Measurements from ENCODE around the gene PHF2.

The PHF2 gene

GRCh38 chr9:93601063-93601462 is 24.7 kb downstream of the PHF2 start:
- Histone ChIP-seq H3K9ac (ENCODE audit: low read length in 2 of 2) (no peak overlapping the region), H3K27ac (ENCODE audit: low read length) (no peak overlapping the region), H3K9me3 (ENCODE audit: control insufficient read depth in 2 of 2, low read length in 2 of 2) (no peaks in the 10 kb centered on the region), H3K36me3 (ENCODE audit: control insufficient read depth in 2 of 2, insufficient read depth in 2 of 2, low read length in 2 of 2) (peaks cover 0 to 2% of the 10 kb centered on the region in 2 donors), H3K4me1 (ENCODE audit: control insufficient read depth, insufficient read depth, low read length) (peaks cover 31% of the 10 kb centered on the region), H3K4me3 (ENCODE audit: low read length in 2 of 2) (no peak overlapping the region), H3K27me3 (ENCODE audit: control insufficient read depth in 1 of 2, insufficient read depth in 2 of 2, low read length in 2 of 2) (no peaks in the 10 kb centered on the region)

GRCh38 chr9:93601666-93602065 is 25.3 kb downstream of the PHF2 start:
- Histone ChIP-seq H3K4me1 (ENCODE audit: control insufficient read depth, insufficient read depth, low read length) (peaks cover 27% of the 10 kb centered on the region), H3K27me3 (ENCODE audit: control insufficient read depth in 1 of 2, insufficient read depth in 2 of 2, low read length in 2 of 2) (no peaks in the 10 kb centered on the region), H3K36me3 (ENCODE audit: control insufficient read depth in 2 of 2, insufficient read depth in 2 of 2, low read length in 2 of 2) (peaks cover 0 to 2% of the 10 kb centered on the region in 2 donors), H3K27ac (ENCODE audit: low read length) (no peak overlapping the region), H3K4me3 (ENCODE audit: low read length in 2 of 2) (no peak overlapping the region), H3K9me3 (ENCODE audit: control insufficient read depth in 2 of 2, low read length in 2 of 2) (no peaks in the 10 kb centered on the region), H3K9ac (ENCODE audit: low read length in 2 of 2) (no peak overlapping the region)

GRCh38 chr9:93603011-93603410 is 26.6 kb downstream of the PHF2 start:
- Histone ChIP-seq H3K36me3 (ENCODE audit: control insufficient read depth in 2 of 2, insufficient read depth in 2 of 2, low read length in 2 of 2) (peaks cover 0 to 2% of the 10 kb centered on the region in 2 donors), H3K27me3 (ENCODE audit: control insufficient read depth in 1 of 2, insufficient read depth in 2 of 2, low read length in 2 of 2) (no peaks in the 10 kb centered on the region), H3K27ac (ENCODE audit: low read length) (no peak overlapping the region), H3K9ac (ENCODE audit: low read length in 2 of 2) (no peak overlapping the region), H3K4me3 (ENCODE audit: low read length in 2 of 2) (no peak overlapping the region), H3K9me3 (ENCODE audit: control insufficient read depth in 2 of 2, low read length in 2 of 2) (peaks cover 0 to 3% of the 10 kb centered on the region in 2 donors), H3K4me1 (ENCODE audit: control insufficient read depth, insufficient read depth, low read length) (peaks cover 27% of the 10 kb centered on the region)

GRCh38 chr9:93603906-93604326 is 27.5 kb downstream of the PHF2 start:
- H3K4me1 ChIP-seq (ENCODE audit: control insufficient read depth, insufficient read depth, low read length) = peaks cover 24% of the 10 kb centered on the region
- H3K9me3 ChIP-seq (ENCODE audit: control insufficient read depth in 2 of 2, low read length in 2 of 2) = peaks cover 0 to 3% of the 10 kb centered on the region in 2 donors
- H3K4me3 ChIP-seq (ENCODE audit: low read length in 2 of 2) = no peak overlapping the region
- no peak overlapping the region for H3K9ac ChIP-seq (ENCODE audit: low read length in 2 of 2)
- peaks cover 0 to under 1% of the 10 kb centered on the region in 2 donors for H3K36me3 ChIP-seq (ENCODE audit: control insufficient read depth in 2 of 2, insufficient read depth in 2 of 2, low read length in 2 of 2)
- H3K27ac ChIP-seq (ENCODE audit: low read length) = no peak overlapping the region
- H3K27me3 ChIP-seq (ENCODE audit: control insufficient read depth in 1 of 2, insufficient read depth in 2 of 2, low read length in 2 of 2) = no peaks in the 10 kb centered on the region

- Histone ChIP-seq H3K9ac (ENCODE audit: low read length in 2 of 2) (no peak overlapping the region), H3K4me1 (ENCODE audit: control insufficient read depth, insufficient read depth, low read length) (peaks cover 6% of the 10 kb centered on the region), H3K4me3 (ENCODE audit: low read length in 2 of 2) (no peak overlapping the region), H3K27me3 (ENCODE audit: control insufficient read depth in 1 of 2, insufficient read depth in 2 of 2, low read length in 2 of 2) (no peaks in the 10 kb centered on the region), H3K27ac (ENCODE audit: low read length) (no peak overlapping the region), H3K36me3 (ENCODE audit: control insufficient read depth in 2 of 2, insufficient read depth in 2 of 2, low read length in 2 of 2) (no peaks in the 10 kb centered on the region), H3K9me3 (ENCODE audit: control insufficient read depth in 2 of 2, low read length in 2 of 2) (peaks cover 0 to 9% of the 10 kb centered on the region in 2 donors)
Observed at GRCh38 chr9:93606187-93606586, 29.8 kb downstream of the PHF2 start.

GRCh38 chr9:93610206-93610605 is 33.8 kb downstream of the PHF2 start:
- Histone ChIP-seq H3K4me3 (ENCODE audit: low read length in 2 of 2) (no peak overlapping the region), H3K9ac (ENCODE audit: low read length in 2 of 2) (no peak overlapping the region), H3K9me3 (ENCODE audit: control insufficient read depth in 2 of 2, low read length in 2 of 2) (peaks cover 0 to 9% of the 10 kb centered on the region in 2 donors)

GRCh38 chr9:93612052-93612795 is 35.8 kb downstream of the PHF2 start:
- no peak overlapping the region for H3K4me3 ChIP-seq (ENCODE audit: low read length in 2 of 2)
- H3K9ac ChIP-seq (ENCODE audit: low read length in 2 of 2) = no peak overlapping the region
- H3K9me3 ChIP-seq (ENCODE audit: control insufficient read depth in 2 of 2, low read length in 2 of 2) = peaks cover 0 to 6% of the 10 kb centered on the region in 2 donors
- no peak overlapping the region for H3K27ac ChIP-seq (ENCODE audit: low read length)
- no peaks in the 10 kb centered on the region for H3K27me3 ChIP-seq (ENCODE audit: control insufficient read depth in 1 of 2, insufficient read depth in 2 of 2, low read length in 2 of 2)
- no peaks in the 10 kb centered on the region for H3K36me3 ChIP-seq (ENCODE audit: control insufficient read depth in 2 of 2, insufficient read depth in 2 of 2, low read length in 2 of 2)
- peaks cover 18% of the 10 kb centered on the region for H3K4me1 ChIP-seq (ENCODE audit: control insufficient read depth, insufficient read depth, low read length)

More at GRCh38 chr9:93610206-93610605, 33.8 kb downstream of the PHF2 start:
- Histone ChIP-seq H3K4me1 (ENCODE audit: control insufficient read depth, insufficient read depth, low read length) (peaks cover 12% of the 10 kb centered on the region), H3K27me3 (ENCODE audit: control insufficient read depth in 1 of 2, insufficient read depth in 2 of 2, low read length in 2 of 2) (no peaks in the 10 kb centered on the region), H3K36me3 (ENCODE audit: control insufficient read depth in 2 of 2, insufficient read depth in 2 of 2, low read length in 2 of 2) (no peaks in the 10 kb centered on the region), H3K27ac (ENCODE audit: low read length) (no peak overlapping the region)

GRCh38 chr9:93612796-93613154 is 36.4 kb downstream of the PHF2 start:
- no peaks in the 10 kb centered on the region for H3K27me3 ChIP-seq (ENCODE audit: control insufficient read depth in 1 of 2, insufficient read depth in 2 of 2, low read length in 2 of 2)
- no peaks in the 10 kb centered on the region for H3K36me3 ChIP-seq (ENCODE audit: control insufficient read depth in 2 of 2, insufficient read depth in 2 of 2, low read length in 2 of 2)
- H3K4me3 ChIP-seq (ENCODE audit: low read length in 2 of 2) = no peak overlapping the region
- H3K9ac ChIP-seq (ENCODE audit: low read length in 2 of 2) = no peak overlapping the region
- peaks cover 0 to 6% of the 10 kb centered on the region in 2 donors for H3K9me3 ChIP-seq (ENCODE audit: control insufficient read depth in 2 of 2, low read length in 2 of 2)
- no peak overlapping the region for H3K27ac ChIP-seq (ENCODE audit: low read length)
- peaks cover 19% of the 10 kb centered on the region for H3K4me1 ChIP-seq (ENCODE audit: control insufficient read depth, insufficient read depth, low read length)

GRCh38 chr9:93613174-93613573 is 36.8 kb downstream of the PHF2 start:
- no peak overlapping the region for H3K27ac ChIP-seq (ENCODE audit: low read length)
- peaks cover 0 to 6% of the 10 kb centered on the region in 2 donors for H3K9me3 ChIP-seq (ENCODE audit: control insufficient read depth in 2 of 2, low read length in 2 of 2)
- peaks cover 19% of the 10 kb centered on the region for H3K4me1 ChIP-seq (ENCODE audit: control insufficient read depth, insufficient read depth, low read length)
- no peak overlapping the region for H3K9ac ChIP-seq (ENCODE audit: low read length in 2 of 2)
- H3K36me3 ChIP-seq (ENCODE audit: control insufficient read depth in 2 of 2, insufficient read depth in 2 of 2, low read length in 2 of 2) = peaks cover 0 to 2% of the 10 kb centered on the region in 2 donors
- no peaks in the 10 kb centered on the region for H3K27me3 ChIP-seq (ENCODE audit: control insufficient read depth in 1 of 2, insufficient read depth in 2 of 2, low read length in 2 of 2)
- no peak overlapping the region for H3K4me3 ChIP-seq (ENCODE audit: low read length in 2 of 2)

GRCh38 chr9:93613791-93614190 is 37.4 kb downstream of the PHF2 start:
- H3K4me3 ChIP-seq (ENCODE audit: low read length in 2 of 2) = no peak overlapping the region
- no peak overlapping the region for H3K9ac ChIP-seq (ENCODE audit: low read length in 2 of 2)
- peaks cover 0 to 3% of the 10 kb centered on the region in 2 donors for H3K36me3 ChIP-seq (ENCODE audit: control insufficient read depth in 2 of 2, insufficient read depth in 2 of 2, low read length in 2 of 2)
- H3K4me1 ChIP-seq (ENCODE audit: control insufficient read depth, insufficient read depth, low read length) = peaks cover 19% of the 10 kb centered on the region
- H3K27ac ChIP-seq (ENCODE audit: low read length) = no peak overlapping the region
- peaks cover 0 to 6% of the 10 kb centered on the region in 2 donors for H3K9me3 ChIP-seq (ENCODE audit: control insufficient read depth in 2 of 2, low read length in 2 of 2)
- H3K27me3 ChIP-seq (ENCODE audit: control insufficient read depth in 1 of 2, insufficient read depth in 2 of 2, low read length in 2 of 2) = no peaks in the 10 kb centered on the region

- Histone ChIP-seq H3K4me1 (ENCODE audit: control insufficient read depth, insufficient read depth, low read length) (peaks cover 23% of the 10 kb centered on the region), H3K36me3 (ENCODE audit: control insufficient read depth in 2 of 2, insufficient read depth in 2 of 2, low read length in 2 of 2) (peaks cover 0 to 3% of the 10 kb centered on the region in 2 donors), H3K27me3 (ENCODE audit: control insufficient read depth in 1 of 2, insufficient read depth in 2 of 2, low read length in 2 of 2) (no peaks in the 10 kb centered on the region), H3K9me3 (ENCODE audit: control insufficient read depth in 2 of 2, low read length in 2 of 2) (no peaks in the 10 kb centered on the region), H3K9ac (ENCODE audit: low read length in 2 of 2) (no peak overlapping the region), H3K27ac (ENCODE audit: low read length) (no peak overlapping the region), H3K4me3 (ENCODE audit: low read length in 2 of 2) (no peak overlapping the region)
Observed at GRCh38 chr9:93614830-93615468, 38.6 kb downstream of the PHF2 start.

All from stomach smooth muscle (tissue), 2 donors.